Lower leg skin (tissue), 4 donors: Measurements from ENCODE around the gene RAB4B. TPM values are rescaled to one million over a fixed set of nuclear protein-coding genes. Genes with fewer than 3 reads are reported as not detected.
A peak's percentile ranks its signal among the peaks of the same experiment; 100 is the strongest.

ENCODE experiments used
- DNase-seq, 2 donors: peaks; one replicate each; pipeline ENCODE4 v3.0.0-alpha.2; 2019; ENCODE audit warnings: low spot score in 2 of 2
- H3K4me3 ChIP-seq: fragments of 200-600 bp; sonication (generic); 2 replicates; pipeline ENCODE4 v1.5.1; 2017; ENCODE audit warnings: mild to moderate bottlenecking, low read depth; ENCODE audit not compliant: poor library complexity, severe bottlenecking
- CTCF ChIP-seq, 3 donors: fragments of 450-650 bp; IDR thresholded peaks; one replicate each; pipeline ENCODE4 v1.5.1; 2016; ENCODE audit warnings: antibody characterized with exemption in 3 of 3, mild to moderate bottlenecking in 3 of 3, moderate library complexity in 2 of 3
- POLR2A ChIP-seq, 2 donors: fragments of 450-650 bp; IDR thresholded peaks; one replicate each; pipeline ENCODE4 v1.6.1; 2016 to 2017; ENCODE audit warnings: antibody characterized with exemption in 2 of 2, mild to moderate bottlenecking in 1 of 2, moderate library complexity in 1 of 2
- WGBS, 2 donors: methylation state at CpG; one replicate each; pipeline ENCODE4 v1.1.5; 2018; 5-methylcytosine and 5-hydroxymethylcytosine counted together
- intact Hi-C: fragments of 100-400 bp; cut with DNase I; formaldehyde crosslinking; loops from one replicate; pipeline ENCODE4 v1.15.0; 2023; ENCODE audit warnings: low total_unique reads
- total RNA-seq, 4 donors: library from RNA; depleted of rRNA; stranded (reverse); fragments of >200 nt; gene quantifications; one replicate each; pipeline ENCODE4 v1.1.0, GENCODE V29; 2016

Gene RAB4B
- total RNA-seq, 4 donors from 2014 or later = 18.7 to 22.8 (median 19.7) TPM

GRCh38 chr19:40747536-40747935 lies 30.5 kb upstream of the RAB4B start:
- H3K4me3 ChIP-seq = no peak overlapping the region
- no peak for TF ChIP-seq CTCF (IDR thresholded peaks at IDR 0.05)
- no peak for TF ChIP-seq POLR2A (IDR thresholded peaks at IDR 0.05)
- 94 to 99% methylated on average over 7 of the region's 7 CpGs for WGBS, 2 donors
- DNase-seq = no peak
- intact Hi-C loops = no loop called here

DNA sequence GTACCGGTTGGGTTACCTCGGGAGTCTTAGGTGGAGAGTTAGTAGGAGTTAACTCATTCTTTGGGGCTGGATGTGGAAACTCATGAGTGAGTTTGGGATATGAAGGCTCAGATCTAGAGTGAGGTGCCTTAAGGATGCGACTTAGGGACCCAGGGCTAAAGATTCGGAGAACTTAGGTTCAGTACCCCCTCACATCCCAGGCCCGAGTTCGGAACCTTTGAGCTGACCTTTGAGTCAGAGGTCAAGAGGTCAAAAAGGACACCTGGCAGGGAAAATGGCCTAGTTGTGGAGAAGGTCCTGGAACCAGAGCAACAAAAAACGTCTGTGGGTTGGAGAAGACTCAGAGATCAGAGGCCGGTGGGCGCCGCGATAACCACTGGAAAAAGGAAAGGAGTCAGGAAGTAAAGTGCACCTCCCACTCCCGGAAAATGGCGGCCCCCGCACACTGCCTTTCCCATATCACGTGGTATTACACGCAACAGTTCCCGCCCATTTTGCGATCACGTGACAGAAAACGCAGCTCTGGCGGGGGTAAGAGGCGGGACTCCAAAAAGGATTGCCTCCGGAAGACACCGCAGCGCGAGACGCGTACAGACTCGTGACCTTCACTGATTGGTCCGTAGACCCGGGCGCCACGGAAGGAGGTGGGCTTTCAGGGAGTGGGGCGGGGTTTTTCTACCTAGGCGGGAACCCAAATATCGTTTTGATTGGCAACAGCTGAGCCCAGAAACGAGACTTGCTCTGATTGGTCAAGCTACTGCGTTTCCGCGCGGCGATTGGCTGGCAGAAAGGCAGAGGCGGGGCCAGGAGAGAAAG lies 27.8 kb upstream of the RAB4B start, which contains the start of gene ACTMAP:
ACTMAP (minus strand) TSS at position 420 of the 816 bp plus-strand sequence. CDS start 674 bp downstream, outside the sequence.
- H3K4me3 ChIP-seq = peak within 1 kb of the TSS; percentile 39
- peak in 1 of 2 donors; percentile 69 for TF ChIP-seq POLR2A (IDR thresholded peaks at IDR 0.05)
- TF ChIP-seq CTCF (IDR thresholded peaks at IDR 0.05) = no peak
- 0% methylated on average over 42 to 43 of the region's 43 CpGs for WGBS, 2 donors
- intact Hi-C loops = no loop called here
- peak; percentile 100 for DNase-seq

DNA sequence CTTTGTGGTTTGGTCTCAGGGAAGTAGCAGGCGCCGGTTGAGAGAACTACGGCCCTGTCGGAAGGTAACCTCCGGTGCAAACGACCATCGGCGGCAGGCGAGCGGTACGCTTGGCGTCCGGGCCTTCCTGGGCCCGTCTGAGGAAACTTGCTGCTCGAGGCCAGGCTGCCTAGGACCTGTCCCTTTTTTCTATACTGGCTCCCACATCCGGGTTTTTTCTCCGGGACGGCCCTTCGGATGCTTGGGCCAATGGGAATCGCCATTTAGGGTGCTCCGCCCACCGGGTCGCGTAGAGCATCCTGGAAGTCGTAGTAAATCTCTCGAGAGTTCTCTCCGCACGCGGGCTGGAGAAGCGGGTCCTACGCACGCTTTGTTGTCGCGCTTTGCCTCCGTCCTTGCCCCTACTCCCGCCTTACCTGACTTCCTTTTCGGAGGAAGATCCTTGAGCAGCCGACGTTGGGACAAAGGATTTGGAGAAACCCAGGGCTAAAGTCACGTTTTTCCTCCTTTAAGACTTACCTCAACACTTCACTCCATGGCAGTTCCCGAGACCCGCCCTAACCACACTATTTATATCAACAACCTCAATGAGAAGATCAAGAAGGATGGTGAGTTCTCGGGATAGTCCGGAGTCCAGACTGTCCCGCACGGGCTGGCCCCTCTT lies 27.0 kb upstream of the RAB4B start, which contains the start of gene SNRPA:
SNRPA (plus strand) TSS at position 330 of the 664 bp plus-strand sequence; CDS start at position 536, 206 bp downstream.
- intact Hi-C loops = no loop called here
- 0% methylated on average over 46 of the region's 46 CpGs for WGBS, 2 donors
- peak; percentile 97 to 99 for DNase-seq
- H3K4me3 ChIP-seq = peak within 1 kb of the TSS; percentile 39
- TF ChIP-seq POLR2A (IDR thresholded peaks at IDR 0.05) (peak in 1 of 2 donors; percentile 22), CTCF (IDR thresholded peaks at IDR 0.05) (no peak)

GRCh38 chr19:40752257-40752781 lies 25.7 kb upstream of the RAB4B start:
- WGBS, 2 donors = 75 to 79% methylated on average over 12 of the region's 12 CpGs
- intact Hi-C loops = no loop called here
- H3K4me3 ChIP-seq = no peak overlapping the region
- no peak for TF ChIP-seq POLR2A (IDR thresholded peaks at IDR 0.05)
- DNase-seq = no peak

DNA sequence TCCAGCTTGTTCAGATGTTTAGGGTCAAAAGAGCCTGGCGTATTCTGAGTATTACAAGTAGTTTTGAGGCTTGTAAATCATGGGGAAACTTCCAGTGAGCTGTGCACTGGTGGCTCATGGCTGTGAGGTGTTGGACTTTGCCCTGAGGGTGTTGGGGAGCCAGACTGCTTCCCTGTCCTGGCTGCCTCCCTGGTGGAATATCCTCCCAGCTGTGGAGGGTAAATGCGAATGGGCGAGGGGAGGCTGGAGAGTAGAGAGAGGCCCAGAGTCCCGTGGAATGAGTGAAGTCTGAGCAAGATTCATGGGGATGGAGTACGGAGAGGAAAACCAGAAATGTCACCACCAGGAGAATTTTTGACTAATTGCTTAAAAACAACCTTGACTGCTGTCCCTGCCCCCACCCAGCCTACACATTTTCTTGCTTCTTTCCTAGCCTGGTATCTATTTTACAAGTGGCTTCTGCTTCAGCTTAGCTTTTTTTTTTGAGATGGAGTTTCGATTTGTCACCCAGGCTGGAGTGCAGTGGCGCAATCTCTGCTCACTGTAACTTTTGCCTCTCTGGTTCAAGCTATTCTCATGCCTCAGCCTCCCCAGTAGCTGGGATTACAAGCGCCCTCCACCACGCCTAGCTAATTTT lies 23.3 kb upstream of the RAB4B start:
- intact Hi-C loops = no loop called here
- no peak overlapping the region for H3K4me3 ChIP-seq
- no peak for TF ChIP-seq POLR2A (IDR thresholded peaks at IDR 0.05)
- no peak for TF ChIP-seq CTCF (IDR thresholded peaks at IDR 0.05)
- 71 to 80% methylated on average over 9 of the region's 9 CpGs for WGBS, 2 donors
- no peak for DNase-seq
